ENCODE results near the gene FSIP1. TPM values are rescaled to one million over a fixed set of nuclear protein-coding genes. Genes with fewer than 3 reads are reported as not detected.

FSIP1 gene
- total and polyA plus RNA-seq, 8 donors = 0.11 to 0.64 (median 0.38) TPM

GRCh38 chr15:39581793-39582285 lies 200.8 kb downstream of the FSIP1 start:
- FAIRE-seq (no peak), DNase-seq (peak; percentile 67 to 91 (median 78)), ATAC-seq (peak; percentile 70 to 76 (median 71))
- Histone ChIP-seq H3K27ac (peak overlapping the region in 2 of 4 donors; percentile 78 to 88), H3K4me1 (no peaks in the 10 kb centered on the region), H3K4me3 (peak overlapping the region; percentile 12 to 66 (median 43)), H3K27me3 (no peaks in the 10 kb centered on the region), H3K9me3 (no peaks in the 10 kb centered on the region), H3K36me3 (peaks cover 0 to 8% (median 4%) of the 10 kb centered on the region in 3 donors)
- TF ChIP-seq CTCF (IDR thresholded peaks at IDR 0.05) = peak in 3 of 4 donors; percentile 20 to 35 (median 34)
- WGBS, 2 donors = 61 to 67% methylated on average over 13 of the region's 13 CpGs
- intact Hi-C loops (cut with DNase I) = loop anchor here in 1 of 3 donors (10.0 kb wide), 1 partner anchor 757 kb away; no protein-coding TSS in a partner anchor

GRCh38 chr15:39581242-39581792 lies 201.3 kb downstream of the FSIP1 start:
- peaks cover 0 to 5% (median 4%) of the 10 kb centered on the region in 3 donors for H3K36me3 ChIP-seq
- intact Hi-C loops (cut with DNase I) = loop anchor here in 1 of 3 donors (10.0 kb wide), 1 partner anchor 757 kb away; no protein-coding TSS in a partner anchor
- no peaks in the 10 kb centered on the region for H3K9me3 ChIP-seq
- FAIRE-seq = no peak
- no peak for DNase-seq
- TF ChIP-seq CTCF (IDR thresholded peaks at IDR 0.05) = no peak
- WGBS, 2 donors = 5 to 6% methylated on average over 13 to 18 of the region's 18 CpGs
- no peak for ATAC-seq
- peak overlapping the region; percentile 64 to 88 (median 74) for H3K27ac ChIP-seq
- no peaks in the 10 kb centered on the region for H3K4me1 ChIP-seq
- H3K4me3 ChIP-seq = peak overlapping the region; percentile 26 to 66 (median 43)
- no peaks in the 10 kb centered on the region for H3K27me3 ChIP-seq

GRCh38 chr15:39580485-39581241 lies 202.0 kb downstream of the FSIP1 start, which contains the start of gene THBS1:
Gene THBS1, plus strand, starts transcription at chr15:39581079. Its CDS starts 779 bp downstream, at chr15:39581858.
- H3K4me1 ChIP-seq = no peaks in the 10 kb centered on the region
- peaks cover 0 to 4% (median 4%) of the 10 kb centered on the region in 3 donors for H3K36me3 ChIP-seq
- 0 to 1% methylated on average over 70 to 74 of the region's 74 CpGs for WGBS, 2 donors
- intact Hi-C loops (cut with DNase I) = loop anchor here in 1 of 3 donors (10.0 kb wide), 1 partner anchor 756 kb away; no protein-coding TSS in a partner anchor
- ATAC-seq (peak; percentile 60 to 76 (median 72)), FAIRE-seq (no peak), DNase-seq (peak; percentile 70 to 91 (median 82))
- no peak for TF ChIP-seq CTCF (IDR thresholded peaks at IDR 0.05)
- H3K9me3 ChIP-seq = no peaks in the 10 kb centered on the region
- H3K27ac ChIP-seq = peak within 1 kb of the TSS; percentile 64 to 88 (median 74)
- peak within 1 kb of the TSS; percentile 26 to 66 (median 43) for H3K4me3 ChIP-seq
- H3K27me3 ChIP-seq = no peaks in the 10 kb centered on the region

- peak; percentile 83 to 99 (median 92) for DNase-seq
- Histone ChIP-seq H3K27ac (peak overlapping the region; percentile 64 to 88 (median 74)), H3K4me1 (no peaks in the 10 kb centered on the region), H3K27me3 (no peaks in the 10 kb centered on the region), H3K36me3 (peaks cover 0 to under 1% (median 0%) of the 10 kb centered on the region in 3 donors), H3K4me3 (peak overlapping the region; percentile 26 to 66 (median 43)), H3K9me3 (no peaks in the 10 kb centered on the region)
- no peak for FAIRE-seq
- peak; percentile 82 to 90 (median 86) for ATAC-seq
- peak; percentile 96 to 99 (median 98) for TF ChIP-seq CTCF (IDR thresholded peaks at IDR 0.05)
- intact Hi-C loops (cut with DNase I) = loop anchor here in 1 of 3 donors (10.0 kb wide), 1 partner anchor 755 kb away; no protein-coding TSS in a partner anchor
- WGBS, 2 donors = 0 to 1% methylated on average over 15 to 29 of the region's 29 CpGs
Measured at GRCh38 chr15:39580117-39580484, 202.5 kb downstream of the FSIP1 start.
